Trophoblast cell (in vitro differentiated cells and primary cell): Measurements from ENCODE around the gene SLC25A53.

Source experiments
- DNase-seq, 2 donors: peaks; one replicate each; pipeline ENCODE4 v3.0.0-alpha.2; 2016
- H2AFZ ChIP-seq: 2 replicates; pipeline ENCODE4 v1.6.1; 2013; ENCODE audit warnings: low read length, moderate library complexity, mild to moderate bottlenecking; ENCODE audit not compliant: insufficient read depth, poor library complexity
- H2AK5ac ChIP-seq: 2 replicates; pipeline ENCODE4 v1.6.1; 2013; ENCODE audit warnings: mild to moderate bottlenecking, low read length
- H2BK120ac ChIP-seq: 2 replicates; pipeline ENCODE4 v1.6.1; 2013; ENCODE audit warnings: low read length, mild to moderate bottlenecking, moderate library complexity; ENCODE audit not compliant: insufficient read depth, poor library complexity
- H2BK12ac ChIP-seq: 2 replicates; pipeline ENCODE4 v1.6.1; 2013; ENCODE audit warnings: mild to moderate bottlenecking, low read length, moderate library complexity
- H2BK5ac ChIP-seq: 2 replicates; pipeline ENCODE4 v1.6.1; 2013; ENCODE audit warnings: low read length, low read depth, moderate library complexity, mild to moderate bottlenecking; ENCODE audit not compliant: poor library complexity
- H3K14ac ChIP-seq: 2 replicates; pipeline ENCODE4 v1.6.1; 2013; ENCODE audit warnings: mild to moderate bottlenecking, low read length
- H3K18ac ChIP-seq: 2 replicates; pipeline ENCODE4 v1.6.1; 2013; ENCODE audit warnings: mild to moderate bottlenecking, low read length
- H3K23ac ChIP-seq: 2 replicates; pipeline ENCODE4 v1.6.1; 2013; ENCODE audit warnings: low read length
- H3K27ac ChIP-seq: 2 replicates; pipeline ENCODE4 v1.5.1; 2013; ENCODE audit warnings: low read depth, mild to moderate bottlenecking, inconsistent platforms, low read length, moderate library complexity
- H3K27me3 ChIP-seq: 2 replicates; pipeline ENCODE4 v1.6.1; 2013; ENCODE audit warnings: inconsistent platforms, mild to moderate bottlenecking, low read length, moderate library complexity; ENCODE audit not compliant: insufficient read depth
- H3K36me3 ChIP-seq, 2 experiments: 1 replicate in 1 of 2; 2 replicates in 1 of 2; pipeline ENCODE4 v1.6.1; 2013; ENCODE audit warnings: low read length in 2 of 2, mild to moderate bottlenecking in 2 of 2, moderate library complexity in 1 of 2; ENCODE audit not compliant: insufficient read depth in 2 of 2, control insufficient read depth in 1 of 2
- H3K4ac ChIP-seq: 2 replicates; pipeline ENCODE4 v1.6.1; 2013; ENCODE audit warnings: low read depth, mild to moderate bottlenecking, low read length, moderate library complexity
- H3K4me1 ChIP-seq, 2 experiments: 1 replicate in 1 of 2; 2 replicates in 1 of 2; pipeline ENCODE4 v1.6.1; 2013; ENCODE audit warnings: low read length in 2 of 2, mild to moderate bottlenecking in 2 of 2, moderate library complexity in 1 of 2; ENCODE audit not compliant: insufficient read depth in 2 of 2, control insufficient read depth in 1 of 2
- H3K4me2 ChIP-seq: 2 replicates; pipeline ENCODE4 v1.6.1; 2013; ENCODE audit warnings: inconsistent platforms, mild to moderate bottlenecking, low read length, moderate library complexity
- H3K4me3 ChIP-seq: 2 replicates; pipeline ENCODE4 v1.5.1; 2013; ENCODE audit warnings: mild to moderate bottlenecking, low read depth, low read length, inconsistent platforms
- H3K79me1 ChIP-seq: one replicate; pipeline ENCODE4 v1.6.1; 2013; ENCODE audit warnings: low read length
- H3K79me2 ChIP-seq: 2 replicates; pipeline ENCODE4 v1.6.1; 2013; ENCODE audit warnings: low read length, mild to moderate bottlenecking; ENCODE audit not compliant: control insufficient read depth, insufficient read depth, poor library complexity
- H3K9ac ChIP-seq: 2 replicates; pipeline ENCODE4 v1.6.1; 2013; ENCODE audit warnings: mild to moderate bottlenecking, low read length
- H3K9me3 ChIP-seq: 2 replicates; pipeline ENCODE4 v1.6.1; 2013; ENCODE audit warnings: low read depth, mild to moderate bottlenecking, control low read depth, inconsistent platforms, low read length; ENCODE audit not compliant: insufficient read depth
- H4K12ac ChIP-seq: 2 replicates; pipeline ENCODE4 v1.6.1; 2013; ENCODE audit warnings: low read depth, mild to moderate bottlenecking, low read length, moderate library complexity
- H4K8ac ChIP-seq: 2 replicates; pipeline ENCODE4 v1.6.1; 2013; ENCODE audit warnings: low read depth, mild to moderate bottlenecking, low read length, moderate library complexity
- H4K91ac ChIP-seq: one replicate; pipeline ENCODE4 v1.6.1; 2013; ENCODE audit warnings: low read depth, mild to moderate bottlenecking, low read length, moderate library complexity
- WGBS: extraction: QIAGEN DNeasy Blood & Tissue Kit; methylation state at CpG from one replicate; pipeline ENCODE4 v1.1.7; 2013; ENCODE audit warnings: missing lambda C conversion rate; ENCODE audit not compliant: insufficient read length, insufficient coverage; ENCODE audit errors: extremely low coverage; 5-methylcytosine and 5-hydroxymethylcytosine counted together

The SLC25A53 gene

DNA sequence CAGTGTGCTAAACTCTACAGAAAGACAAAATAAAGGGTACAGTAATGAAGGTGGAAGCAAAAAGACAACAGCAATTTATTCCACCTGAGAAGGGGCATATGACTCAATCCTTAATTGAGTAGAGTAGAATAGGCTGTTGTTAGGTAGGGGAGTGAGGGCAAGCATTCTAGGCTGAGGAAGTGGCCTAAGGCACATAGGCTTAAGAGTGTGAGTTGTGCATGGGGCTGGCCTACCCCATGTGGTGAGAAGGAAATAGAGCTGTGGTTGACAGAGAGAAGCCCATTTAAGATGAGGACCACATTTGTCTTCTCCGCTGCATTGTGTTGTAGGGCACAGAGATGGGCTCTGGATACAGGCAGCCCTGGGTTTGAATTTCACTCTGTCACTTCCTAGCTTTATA, 47.9 kb downstream of the SLC25A53 start:
- no peak overlapping the region for H3K4me3 ChIP-seq
- no peak overlapping the region for H4K8ac ChIP-seq
- no peak overlapping the region for H2AFZ ChIP-seq
- no peak overlapping the region for H2BK5ac ChIP-seq
- no peaks in the 10 kb centered on the region for H3K27me3 ChIP-seq
- H3K23ac ChIP-seq: no peak overlapping the region
- no peak overlapping the region for H3K4me2 ChIP-seq
- no peaks in the 10 kb centered on the region for H3K9me3 ChIP-seq
- H3K36me3 ChIP-seq: no peaks in the 10 kb centered on the region
- no peak overlapping the region for H3K14ac ChIP-seq
- H3K79me2 ChIP-seq: no peaks in the 10 kb centered on the region
- no peak overlapping the region for H4K12ac ChIP-seq
- no peak overlapping the region for H3K9ac ChIP-seq
- no peak for DNase-seq
- H3K27ac ChIP-seq: no peak overlapping the region
- peaks cover 0 to 2% of the 10 kb centered on the region in 2 experiments for H3K4me1 ChIP-seq
- no peak overlapping the region for H2AK5ac ChIP-seq
- H3K18ac ChIP-seq: no peak overlapping the region
- no peak overlapping the region for H2BK120ac ChIP-seq
- peaks cover 2% of the 10 kb centered on the region for H3K79me1 ChIP-seq
- no CpG with 5 or more reads among the region's 1 CpG for WGBS
- H3K4ac ChIP-seq: no peak overlapping the region
- H4K91ac ChIP-seq: no peak overlapping the region
- no peak overlapping the region for H2BK12ac ChIP-seq

DNA sequence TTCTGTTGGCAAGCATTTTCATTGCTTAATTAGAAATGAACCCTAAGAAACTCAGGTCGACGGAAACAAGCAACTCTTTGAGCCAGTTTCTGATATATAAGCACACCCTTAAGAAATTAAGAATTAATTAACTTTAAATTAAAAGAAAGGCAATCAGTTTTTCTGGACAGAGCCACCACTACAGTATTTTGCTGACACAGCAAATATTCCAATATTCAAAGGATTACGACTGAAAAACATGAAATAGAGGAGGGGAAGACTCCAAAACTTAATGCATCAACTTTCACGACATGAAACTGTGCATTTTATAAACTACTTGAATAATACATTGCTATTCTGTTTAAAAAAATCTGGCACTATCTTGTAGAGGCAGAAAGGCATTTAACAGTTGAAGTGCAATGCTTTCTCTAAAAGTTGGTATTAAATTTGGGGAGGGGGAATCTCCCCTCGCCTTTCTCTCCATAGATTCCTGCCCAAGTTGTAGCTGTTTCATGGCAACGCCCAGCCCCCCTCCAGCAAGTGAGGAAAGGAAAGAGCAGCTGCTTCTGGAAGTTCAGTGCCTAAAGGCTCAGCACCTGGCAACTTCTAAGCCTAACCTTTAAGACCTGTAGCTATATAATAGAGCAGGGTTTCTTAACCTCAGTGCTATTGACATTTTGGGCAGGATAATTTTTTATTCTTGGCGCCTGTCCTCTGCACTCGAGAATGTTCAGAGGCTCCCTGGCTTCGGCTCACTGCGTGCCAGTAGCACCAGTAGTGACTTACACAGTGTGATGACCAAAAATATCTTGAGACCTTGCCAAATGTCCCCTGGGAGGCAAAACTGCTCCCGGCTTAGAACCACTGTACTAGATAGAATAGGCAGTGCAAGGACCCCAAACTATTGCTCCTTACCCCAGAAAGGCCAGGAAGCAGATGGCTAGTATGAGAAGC, 51.2 kb downstream of the SLC25A53 start:
- H3K4me1 ChIP-seq: no peaks in the 10 kb centered on the region
- H2BK12ac ChIP-seq: no peak overlapping the region
- H2AK5ac ChIP-seq: no peak overlapping the region
- H3K27ac ChIP-seq: no peak overlapping the region
- H4K12ac ChIP-seq: no peak overlapping the region
- H3K27me3 ChIP-seq: no peaks in the 10 kb centered on the region
- H3K18ac ChIP-seq: no peak overlapping the region
- H3K4me3 ChIP-seq: no peak overlapping the region
- H3K36me3 ChIP-seq: no peaks in the 10 kb centered on the region
- no peak for DNase-seq
- no peak overlapping the region for H3K9ac ChIP-seq
- no peak overlapping the region for H2BK120ac ChIP-seq
- H3K9me3 ChIP-seq: no peaks in the 10 kb centered on the region
- H4K8ac ChIP-seq: no peak overlapping the region
- no peak overlapping the region for H3K23ac ChIP-seq
- H3K79me2 ChIP-seq: no peaks in the 10 kb centered on the region
- H2AFZ ChIP-seq: no peak overlapping the region
- no CpG with 5 or more reads among the region's 11 CpGs for WGBS
- H2BK5ac ChIP-seq: no peak overlapping the region
- H4K91ac ChIP-seq: no peak overlapping the region
- H3K4ac ChIP-seq: no peak overlapping the region
- H3K79me1 ChIP-seq: no peaks in the 10 kb centered on the region
- H3K4me2 ChIP-seq: no peak overlapping the region
- no peak overlapping the region for H3K14ac ChIP-seq

DNA sequence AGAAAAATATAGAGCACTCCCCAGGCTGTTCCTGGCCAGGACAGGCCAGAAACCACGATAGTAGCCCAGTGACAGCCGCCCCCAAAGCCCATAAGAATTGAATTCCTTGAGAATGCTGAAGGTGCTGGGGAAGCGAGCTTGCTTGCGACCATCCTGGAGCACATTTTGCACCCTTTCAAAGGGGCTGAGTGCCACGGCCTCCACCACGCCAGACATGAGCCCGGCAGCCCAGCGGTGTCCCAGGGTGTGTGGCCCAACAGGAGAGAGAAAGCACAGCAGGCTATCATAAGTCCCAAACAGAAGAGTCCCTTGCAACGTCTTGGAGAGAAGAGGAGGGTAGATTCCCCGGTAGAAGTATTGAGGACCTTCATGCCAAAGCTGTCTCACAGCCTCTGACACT, 52.1 kb downstream of the SLC25A53 start:
- H2BK120ac ChIP-seq: no peak overlapping the region

DNA sequence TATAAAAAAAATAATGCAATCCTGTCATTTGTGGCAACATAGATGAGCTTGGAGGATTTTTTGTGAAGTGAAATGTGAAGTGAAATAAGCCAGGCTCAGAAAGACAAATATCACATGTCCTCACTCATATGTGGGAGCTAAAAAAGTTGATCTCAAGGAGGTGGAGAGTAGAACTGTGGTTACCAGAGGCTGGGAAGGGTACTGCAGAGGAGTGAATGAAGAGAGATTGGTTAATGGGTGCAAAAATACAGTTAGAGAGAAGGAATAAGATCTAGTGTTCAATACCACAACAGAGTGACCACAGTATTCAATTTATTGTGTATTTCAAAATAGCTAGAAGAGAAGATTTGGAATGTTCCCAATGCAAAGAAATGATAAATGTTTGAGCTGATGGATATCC, 57.9 kb downstream of the SLC25A53 start:
- Histone ChIP-seq H3K36me3 (no peaks in the 10 kb centered on the region), H3K18ac (no peak overlapping the region), H2BK5ac (no peak overlapping the region), H3K4ac (no peak overlapping the region), H3K79me2 (no peaks in the 10 kb centered on the region), H3K14ac (no peak overlapping the region), H3K4me3 (no peak overlapping the region), H3K9ac (no peak overlapping the region), H2BK12ac (no peak overlapping the region), H3K23ac (no peak overlapping the region), H3K27me3 (no peaks in the 10 kb centered on the region), H3K79me1 (no peaks in the 10 kb centered on the region), H4K91ac (no peak overlapping the region), H2AFZ (no peak overlapping the region), H2BK120ac (no peak overlapping the region), H3K27ac (no peak overlapping the region), H3K4me1 (no peaks in the 10 kb centered on the region), H4K8ac (no peak overlapping the region), H3K4me2 (no peak overlapping the region), H3K9me3 (no peaks in the 10 kb centered on the region), H2AK5ac (no peak overlapping the region), H4K12ac (no peak overlapping the region)
- no peak for DNase-seq

More for the DNA sequence above, 52.1 kb downstream of the SLC25A53 start:
- H2BK5ac ChIP-seq: no peak overlapping the region
- no peak overlapping the region for H4K12ac ChIP-seq
- H3K9ac ChIP-seq: no peak overlapping the region
- no peak overlapping the region for H4K8ac ChIP-seq
- no peak overlapping the region for H3K27ac ChIP-seq
- H2AK5ac ChIP-seq: no peak overlapping the region
- H3K14ac ChIP-seq: no peak overlapping the region
- WGBS: no CpG with 5 or more reads among the region's 10 CpGs
- no peaks in the 10 kb centered on the region for H3K79me1 ChIP-seq
- H3K4ac ChIP-seq: no peak overlapping the region
- H3K36me3 ChIP-seq: no peaks in the 10 kb centered on the region
- H2BK12ac ChIP-seq: no peak overlapping the region
- no peaks in the 10 kb centered on the region for H3K27me3 ChIP-seq
- H3K9me3 ChIP-seq: no peaks in the 10 kb centered on the region
- no peaks in the 10 kb centered on the region for H3K4me1 ChIP-seq
- no peak overlapping the region for H3K23ac ChIP-seq
- no peak overlapping the region for H2AFZ ChIP-seq
- H4K91ac ChIP-seq: no peak overlapping the region
- no peak for DNase-seq
- no peak overlapping the region for H3K4me2 ChIP-seq
- H3K4me3 ChIP-seq: no peak overlapping the region
- H3K18ac ChIP-seq: no peak overlapping the region
- H3K79me2 ChIP-seq: no peaks in the 10 kb centered on the region
